GM18499 (cell line): Measurements from ENCODE around the gene TCTN3.
"Not testable (repeated sequence)": the region's sequence is repeated elsewhere in the genome, so short reads cannot be mapped to it uniquely, and the experiment has no call there.

Experiments
- ATAC-seq: cut with Tn5 transposase; IDR thresholded peaks from one replicate; pipeline ENCODE4 v1.9.1; 2021; ENCODE audit warnings: moderate number of reproducible peaks; ENCODE audit not compliant: insufficient read depth, unreplicated experiment

Gene TCTN3

GRCh38 chr10:95640891-95641315, 52.8 kb downstream of the TCTN3 start:
- ATAC-seq, result no peak

- ATAC-seq, result no peak
These were observed 55.8 kb downstream of the TCTN3 start for GRCh38 chr10:95637911-95638310.

- ATAC-seq, result no peak
These were observed 56.6 kb downstream of the TCTN3 start for GRCh38 chr10:95637140-95637539.

DNA sequence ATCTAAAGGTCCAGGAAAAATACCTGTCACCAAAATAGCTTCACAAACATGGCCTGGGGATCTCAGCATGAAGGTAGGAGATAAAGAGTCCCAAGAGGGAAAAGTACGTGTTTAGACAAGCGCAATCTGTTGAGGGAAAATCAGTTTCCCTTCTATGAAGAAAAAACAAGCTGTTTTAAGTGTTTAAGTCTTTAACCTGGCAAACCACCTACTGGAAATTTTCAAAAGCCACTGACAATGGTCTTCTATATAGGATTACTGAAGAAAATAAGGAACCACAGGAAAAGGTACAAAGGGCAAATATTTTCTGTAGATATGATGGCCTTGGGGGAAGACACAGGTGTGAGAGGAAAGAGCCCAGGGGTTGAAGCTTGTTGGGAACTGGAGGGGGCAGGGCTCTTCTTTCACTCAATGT, 58.4 kb downstream of the TCTN3 start:
- ATAC-seq, result no peak

GRCh38 chr10:95628786-95629185, 64.9 kb downstream of the TCTN3 start:
- ATAC-seq, result no peak

GRCh38 chr10:95626500-95626899, 67.2 kb downstream of the TCTN3 start:
- ATAC-seq, result no peak

DNA sequence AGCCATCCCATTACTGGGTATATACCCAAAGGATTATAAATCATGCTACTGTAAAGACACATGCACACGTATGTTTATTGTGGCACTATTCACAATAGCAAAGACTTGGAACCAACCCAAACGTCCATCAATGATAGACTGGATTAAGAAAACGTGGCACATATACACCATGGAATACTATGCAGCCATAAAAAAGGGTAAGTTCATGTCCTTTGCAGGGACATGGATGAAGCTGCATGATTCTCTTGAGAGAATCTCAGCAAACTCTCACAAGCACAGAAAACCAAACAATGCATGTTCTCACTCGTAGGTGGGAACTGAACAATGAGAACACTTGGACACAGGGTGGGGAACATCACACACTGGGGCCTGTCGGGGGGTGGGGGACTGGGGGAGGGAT, 73.3 kb downstream of the TCTN3 start:
- not testable (repeated sequence) for ATAC-seq

DNA sequence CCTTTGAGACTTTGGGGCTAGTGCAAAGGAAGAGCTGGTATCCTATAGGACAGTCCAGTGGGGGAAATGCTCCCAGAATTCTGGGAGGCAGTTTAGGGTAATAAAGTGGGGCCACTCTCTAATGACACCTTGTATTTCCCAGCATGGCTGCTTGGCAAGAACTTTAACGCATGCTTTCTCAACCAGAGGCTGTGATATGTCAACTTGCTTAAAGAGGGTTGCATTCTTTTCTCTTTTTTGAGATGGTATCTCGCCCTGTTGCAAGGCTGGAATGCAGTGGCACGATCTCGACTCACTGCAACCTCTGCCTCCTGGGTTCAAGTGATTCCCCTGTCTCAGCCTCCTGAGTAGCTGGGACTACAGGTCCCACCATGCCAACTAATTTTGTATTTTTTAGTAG, 75.6 kb downstream of the TCTN3 start:
- ATAC-seq, result no peak

- ATAC-seq, result no peak
These were observed 77.3 kb downstream of the TCTN3 start for GRCh38 chr10:95616446-95616845.
